ENCODE results near the gene FOS.
A peak's percentile ranks its signal among the peaks of the same experiment; 100 is the strongest.
"Not testable (repeated sequence)": the region's sequence is repeated elsewhere in the genome, so short reads cannot be mapped to it uniquely, and the experiment has no call there.

FOS gene

GRCh38 chr14:75278422-75279152 lies at the start of gene FOS:
Gene FOS, plus strand, starts transcription at chr14:75278828. Its CDS starts 155 bp downstream, at chr14:75278983.
- peak; percentile 96 for DNase-seq (ENCODE audit: low spot score)

GRCh38 chr14:75229661-75230139 lies 48.9 kb upstream of the FOS start:
- DNase-seq (ENCODE audit: low spot score), result no peak

- peak; percentile 36 for DNase-seq (ENCODE audit: low spot score)
Observed at GRCh38 chr14:75230140-75230792, 48.4 kb upstream of the FOS start.

GRCh38 chr14:75231320-75231719 lies 47.3 kb upstream of the FOS start:
- no peak for DNase-seq (ENCODE audit: low spot score)

GRCh38 chr14:75232191-75232590 lies 46.4 kb upstream of the FOS start:
- DNase-seq (ENCODE audit: low spot score), result no peak

GRCh38 chr14:75232597-75232996 lies 46.0 kb upstream of the FOS start:
- no peak for DNase-seq (ENCODE audit: low spot score)

DNA sequence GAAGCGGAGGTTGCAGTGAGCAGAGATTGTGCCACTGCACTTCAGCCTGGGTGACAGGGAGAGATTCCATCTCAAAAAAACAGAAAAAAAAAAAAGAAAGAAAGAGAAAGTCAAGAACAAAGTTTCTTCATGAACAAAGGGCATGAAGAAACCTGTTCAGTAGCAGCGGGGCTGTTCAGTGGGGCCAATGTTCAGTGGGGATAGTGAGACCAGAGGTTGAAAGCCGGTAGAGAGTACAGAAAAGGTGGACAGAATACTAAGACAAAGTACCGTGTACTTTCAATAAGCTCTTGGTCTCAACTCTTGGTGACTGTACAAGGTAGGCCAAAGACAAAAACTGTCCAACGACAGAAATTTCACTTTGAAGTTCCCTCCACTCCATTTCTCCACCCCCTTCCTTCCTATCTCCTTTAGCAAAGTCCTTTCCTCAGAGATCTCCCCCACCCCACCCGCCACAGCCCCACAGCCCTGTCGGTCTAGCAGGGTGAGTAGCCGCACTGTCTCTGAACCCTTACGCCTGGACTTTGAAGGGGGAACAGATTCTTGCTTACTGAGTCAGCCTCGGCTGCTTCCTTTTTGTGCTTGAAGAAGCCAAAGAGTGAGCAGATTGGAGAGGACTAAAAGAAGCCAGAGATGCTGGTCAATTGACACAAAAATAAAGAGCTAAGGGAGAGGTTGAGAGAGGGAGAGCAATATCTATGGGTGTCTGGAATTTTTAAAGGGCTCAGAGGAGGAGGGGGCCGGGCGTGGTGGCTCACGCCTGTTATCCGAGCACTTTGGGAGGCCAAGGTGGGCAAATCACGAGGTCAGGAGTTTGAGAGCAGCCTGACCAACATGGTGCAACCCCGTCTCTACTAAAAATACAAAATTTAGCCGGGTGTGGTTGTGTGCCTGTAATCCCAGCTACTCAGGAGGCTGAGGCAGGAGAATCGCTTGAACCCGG lies 44.2 kb upstream of the FOS start:
- DNase-seq (ENCODE audit: low spot score), result no peak

DNA sequence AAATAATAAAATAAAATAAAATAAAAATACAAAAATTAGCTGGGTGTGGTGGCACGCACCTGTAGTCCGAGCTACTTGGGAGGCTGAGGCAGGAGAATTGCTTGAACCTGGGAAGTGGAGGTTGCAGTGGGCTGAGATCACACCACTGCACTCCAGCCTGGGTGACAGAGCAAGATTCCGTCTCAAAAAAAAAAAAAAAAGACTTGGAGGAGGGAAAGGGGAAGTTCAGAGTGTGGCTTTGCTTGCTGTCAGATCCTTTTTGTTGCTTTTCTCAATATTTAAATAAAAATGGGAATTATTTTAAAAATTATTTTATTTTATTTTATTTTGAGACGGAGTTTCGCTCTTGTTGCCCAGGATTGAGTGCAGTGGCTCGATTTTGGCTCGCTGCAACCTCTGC lies 43.4 kb upstream of the FOS start:
- DNase-seq (ENCODE audit: low spot score), result not testable (repeated sequence)

GRCh38 chr14:75236467-75236866 lies 42.2 kb upstream of the FOS start:
- no peak for DNase-seq (ENCODE audit: low spot score)

DNA sequence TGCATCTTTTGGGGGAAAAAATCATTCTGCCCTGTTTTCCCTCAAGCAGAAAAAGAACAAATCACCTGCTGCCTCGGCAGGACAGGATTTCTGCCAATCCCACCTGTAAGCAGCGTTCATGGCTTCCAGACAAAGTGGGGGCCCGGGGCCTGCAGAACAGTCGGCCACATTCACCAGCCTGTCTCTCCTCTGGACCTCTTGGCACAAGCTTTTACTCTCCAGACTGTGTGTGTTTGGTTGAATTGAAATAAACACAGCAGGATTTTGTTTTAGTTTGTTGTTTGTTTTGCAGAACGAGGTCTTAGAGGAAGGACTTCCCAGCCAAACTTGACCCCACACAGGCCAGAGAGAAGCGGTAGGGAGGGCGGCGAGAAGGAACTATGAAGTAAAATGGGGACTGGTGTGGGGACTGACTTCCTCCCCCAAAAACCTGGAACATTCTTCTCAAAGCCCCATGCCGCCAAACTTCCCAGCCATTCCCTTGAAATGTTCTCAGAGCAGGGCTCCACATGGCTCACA lies 41.7 kb upstream of the FOS start:
- no peak for DNase-seq (ENCODE audit: low spot score)

GRCh38 chr14:75238756-75239455 lies 39.7 kb upstream of the FOS start:
- no peak for DNase-seq (ENCODE audit: low spot score)

GRCh38 chr14:75240781-75241180 lies 37.8 kb upstream of the FOS start:
- no peak for DNase-seq (ENCODE audit: low spot score)

DNA sequence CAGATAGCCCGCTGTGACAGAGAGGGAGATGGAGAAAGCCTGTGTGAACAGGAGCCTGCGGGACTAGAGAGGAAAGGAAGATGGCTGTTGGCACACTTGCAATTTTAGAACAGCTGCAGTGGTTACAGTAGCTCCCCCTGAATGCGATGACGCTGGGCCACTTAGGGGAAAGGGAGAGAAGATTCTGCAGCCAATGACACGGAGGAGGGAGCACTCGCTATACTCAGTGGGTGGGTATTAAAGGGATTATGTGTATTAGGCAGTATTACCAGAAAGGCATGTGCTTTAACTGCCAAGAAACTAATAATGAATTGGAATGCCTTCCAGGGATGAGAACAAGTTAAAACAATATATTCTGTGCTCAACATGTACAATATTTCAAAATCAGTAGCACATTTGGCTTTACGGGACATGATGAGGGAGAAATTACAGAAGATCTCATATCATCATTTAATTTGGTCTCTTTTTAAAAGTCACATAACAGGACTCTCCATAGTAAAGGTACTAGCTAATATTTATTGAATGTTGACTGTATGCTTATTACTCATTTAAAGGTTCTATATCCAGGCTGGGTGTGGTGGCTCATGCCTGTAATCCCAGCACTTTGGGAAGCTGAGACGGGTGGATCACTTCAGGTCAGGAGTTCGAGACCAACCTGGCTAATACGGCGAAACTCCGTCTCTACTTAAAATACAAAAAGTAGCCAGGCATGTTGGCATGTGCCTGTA lies 35.9 kb upstream of the FOS start:
- no peak for DNase-seq (ENCODE audit: low spot score)

GRCh38 chr14:75244121-75244520 lies 34.5 kb upstream of the FOS start:
- DNase-seq (ENCODE audit: low spot score), result no peak

DNA sequence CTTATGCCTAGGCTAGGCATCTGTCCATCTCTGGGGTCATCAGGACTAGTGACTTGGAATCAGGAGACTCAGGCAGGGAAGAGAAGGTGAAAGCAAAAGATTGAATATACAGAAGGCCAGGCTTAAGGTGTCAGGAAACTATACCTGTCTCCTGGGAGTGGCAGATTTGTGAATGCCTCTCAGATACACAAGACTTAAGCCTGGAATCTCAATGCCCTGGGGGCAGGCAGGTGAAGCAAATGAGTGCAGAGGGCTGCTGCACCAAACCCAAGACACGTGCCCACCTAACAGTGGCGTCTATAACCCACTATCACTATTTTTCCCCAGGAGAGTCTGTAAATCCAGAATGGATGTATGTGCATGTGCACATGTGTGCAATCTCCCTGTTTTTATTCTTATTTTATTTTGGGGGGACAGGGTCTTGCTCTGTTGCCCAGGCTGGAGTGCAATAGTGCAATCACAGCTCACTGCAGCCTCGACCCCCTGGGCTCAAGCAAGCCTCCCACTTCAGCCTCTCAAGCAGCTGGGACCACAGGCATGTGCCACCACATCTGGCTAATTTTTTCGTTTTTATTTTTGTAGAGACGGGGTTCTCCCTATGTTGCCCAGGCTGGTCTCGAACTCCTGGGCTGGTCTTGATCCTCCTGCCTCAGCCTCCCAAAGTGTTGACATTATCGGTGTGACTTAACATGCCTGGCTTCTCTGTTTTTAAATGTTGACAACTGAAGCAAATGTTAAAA lies 31.9 kb upstream of the FOS start:
- no peak for DNase-seq (ENCODE audit: low spot score)

GRCh38 chr14:75247286-75247922 lies 31.2 kb upstream of the FOS start:
- DNase-seq (ENCODE audit: low spot score), result no peak

- no peak for DNase-seq (ENCODE audit: low spot score)
Observed at GRCh38 chr14:75247939-75248338, 30.7 kb upstream of the FOS start.

DNA sequence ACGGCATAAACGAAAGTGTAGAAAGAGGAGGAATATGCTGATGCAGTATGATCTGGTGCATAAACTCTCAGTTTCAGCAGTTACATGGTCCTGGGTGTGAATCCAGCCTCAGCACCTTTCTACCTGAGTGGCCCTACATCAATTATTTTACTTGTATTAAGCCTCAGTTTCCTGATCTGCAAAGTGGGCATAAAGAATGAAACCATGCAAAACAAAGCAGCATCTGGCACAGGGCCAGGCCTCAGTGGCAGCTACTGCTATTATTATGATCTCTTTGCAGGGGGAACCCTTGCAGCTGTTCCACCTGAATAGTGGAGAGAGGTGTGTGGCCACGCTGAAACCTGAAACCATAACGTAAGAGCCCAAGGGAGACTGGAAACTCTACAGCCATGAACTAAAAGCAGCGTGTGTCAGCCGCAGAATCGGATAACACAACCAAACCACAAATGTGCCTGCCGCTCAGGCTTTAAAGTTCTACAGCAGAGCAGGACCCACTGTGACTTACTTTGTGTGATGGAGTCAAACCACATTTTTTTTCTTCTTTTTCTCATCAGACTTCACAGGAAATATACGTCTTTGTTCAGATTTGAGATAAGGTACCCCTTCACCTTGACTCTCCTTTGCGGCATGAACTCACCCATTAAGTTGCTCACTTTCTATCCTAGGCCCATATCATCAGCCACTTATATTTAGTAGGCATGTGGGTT lies 29.2 kb upstream of the FOS start:
- DNase-seq (ENCODE audit: low spot score), result no peak

DNA sequence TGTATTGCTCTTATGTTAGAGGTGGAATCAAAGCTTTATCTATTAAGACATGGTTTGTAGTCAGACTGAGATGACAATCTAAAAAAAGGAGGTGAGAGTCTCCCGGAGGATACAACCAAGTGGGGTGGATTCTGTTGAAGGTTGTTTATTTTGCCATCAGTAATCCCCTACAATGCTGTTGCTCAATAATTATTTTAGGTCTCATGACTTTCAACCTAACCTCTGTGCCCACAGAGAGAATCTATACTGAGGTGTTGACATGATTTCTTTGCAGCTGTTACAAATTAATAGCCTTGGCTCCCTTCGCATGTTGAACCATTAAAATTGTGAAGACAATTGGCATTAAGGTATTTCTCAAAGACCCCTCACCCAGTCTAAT lies 28.7 kb upstream of the FOS start:
- no peak for DNase-seq (ENCODE audit: low spot score)
